Heart left ventricle (tissue), 16 donors: ENCODE data around the gene KCNA10. TPM values are rescaled to one million over a fixed set of nuclear protein-coding genes. Genes with fewer than 3 reads are reported as not detected.

Experiments used
- ATAC-seq, 4 donors: fragments of 200-7000 bp; cut with Tn5 transposase; one replicate each; pipeline ENCODE4 v1.9.1; 2020 to 2022; ENCODE audit warnings: moderate library complexity in 4 of 4, mild to moderate bottlenecking in 3 of 4, moderate number of reproducible peaks in 1 of 4
- DNase-seq, 5 donors: peaks; one replicate each; pipeline ENCODE4 v3.0.0-alpha.2; 2020
- H3K27ac ChIP-seq, 12 donors: fragments of 200-600 bp; sonication (generic) in 4 of 12; one replicate each; pipeline versions ENCODE4 v1.5.0 to v1.8.0; 2016 to 2022; ENCODE audit warnings: mild to moderate bottlenecking in 2 of 12
- H3K27me3 ChIP-seq, 9 donors: fragments of 200-600 bp; sonication (generic) in 2 of 9; one replicate each; pipeline versions ENCODE4 v1.5.1 to v1.8.0; 2016 to 2022; ENCODE audit warnings: mild to moderate bottlenecking in 3 of 9
- H3K36me3 ChIP-seq, 9 donors: fragments of 200-600 bp; sonication (generic) in 2 of 9; one replicate each; pipeline versions ENCODE4 v1.5.0 to v1.8.0; 2018 to 2022; ENCODE audit warnings: mild to moderate bottlenecking in 2 of 9
- H3K4me1 ChIP-seq, 12 donors: fragments of 200-600 bp; sonication (generic) in 4 of 12; one replicate each; pipeline versions ENCODE4 v1.5.0 to v1.8.0; 2016 to 2022; ENCODE audit warnings: mild to moderate bottlenecking in 3 of 12
- H3K4me3 ChIP-seq, 12 donors: fragments of 200-600 bp; sonication (generic) in 4 of 12; one replicate each; pipeline versions ENCODE4 v1.5.0 to v1.8.0; 2017 to 2022; ENCODE audit warnings: mild to moderate bottlenecking in 9 of 12, moderate library complexity in 4 of 12
- H3K9me3 ChIP-seq, 12 donors: fragments of 200-600 bp; sonication (generic) in 4 of 12; one replicate each; pipeline versions ENCODE4 v1.5.0 to v1.8.0; 2016 to 2022; ENCODE audit warnings: mild to moderate bottlenecking in 1 of 12
- POLR2A ChIP-seq, 2 donors: fragments of 450-650 bp; IDR thresholded peaks; one replicate each; pipeline ENCODE4 v1.6.1; 2017; ENCODE audit warnings: antibody characterized with exemption in 2 of 2, mild to moderate bottlenecking in 2 of 2, moderate library complexity in 2 of 2
- WGBS, 4 donors: extraction: QIAGEN DNeasy Blood & Tissue Kit in 2 of 4; methylation state at CpG; one replicate each; pipeline versions ENCODE4 v1.1.5 to v1.1.7; 2013 to 2018; 5-methylcytosine and 5-hydroxymethylcytosine counted together
- intact Hi-C, 10 donors: fragments of 100-400 bp; cut with DNase I; formaldehyde crosslinking; loops; one replicate each; pipeline versions ENCODE4 v1.11.1 to v1.14.2; 2022
- polyA plus RNA-seq, 2 donors: library from polyadenylated mRNA; stranded (reverse); fragments of 200-250 nt; gene quantifications; one replicate each; pipeline ENCODE4 v1.2.3, GENCODE V29; 2013
- total RNA-seq, 9 donors: library from RNA; depleted of rRNA in 2 of 9; stranded (reverse); fragments of >200 nt in 2 of 9; fragmentation: NEBNext Ultra II Directional in 3 of 9; extraction: Animal tissue kit (Norgen Biotek cat#: 25700) in 3 of 9; gene quantifications; one replicate each; pipeline versions ENCODE4 v1.1.0 to v1.2.4, GENCODE V29; 2016 to 2023
- TF ChIP-seq, protein P1 (sequence below), 12 donors: fragments of 200-600 bp; sonication (generic) in 4 of 12; IDR thresholded peaks; one replicate each; pipeline versions ENCODE4 v1.5.0 to v1.8.0; 2018 to 2022; ENCODE audit warnings: antibody characterized with exemption in 12 of 12, mild to moderate bottlenecking in 5 of 12
- donor health status: ischemic (EF 13 %, LVEDD 7.1; RV severe dilation, severe dysfunction).
- donor health status: healthy with polysubstance abuse.
- donor health status: DM: no; HTN: yes; CAD: no.
- donor health status: DM: no; HTN: no; CAD: no.
- donor health status: ischemic (EF 25% LVEDD 6.9; RV normal size, moderate dysfunction).
- donor health status: ischemic (EF 25% LVEDD 5.7; RV mildly dilated, moderate dysfunction).
- donor health status: healthy.
- donor health status: DM: yes; HTN: yes; CAD: no.
- donor health status: ischemic (EF 35%, LVEDD 5.7; RV mildly dilated, moderate dysfunction).
- donor health status: nonischemic (EF 11% LVEDD 7.7; RV severe dilation, severe dysfunction).
- donor health status: DM: yes; HTN: yes; CAD: no.
- donor health status: PGD.
- donor health status: ischemic (EF 29% LVEDD 5.4; RV normal size, mild dysfunction).
- donor health status: nonischemic (EF 23%, LVEDD 6.1; RV moderate dilation, normal function).

The KCNA10 gene
- total and polyA plus RNA-seq, 11 donors: not detected

- TF ChIP-seq, protein P1, sequence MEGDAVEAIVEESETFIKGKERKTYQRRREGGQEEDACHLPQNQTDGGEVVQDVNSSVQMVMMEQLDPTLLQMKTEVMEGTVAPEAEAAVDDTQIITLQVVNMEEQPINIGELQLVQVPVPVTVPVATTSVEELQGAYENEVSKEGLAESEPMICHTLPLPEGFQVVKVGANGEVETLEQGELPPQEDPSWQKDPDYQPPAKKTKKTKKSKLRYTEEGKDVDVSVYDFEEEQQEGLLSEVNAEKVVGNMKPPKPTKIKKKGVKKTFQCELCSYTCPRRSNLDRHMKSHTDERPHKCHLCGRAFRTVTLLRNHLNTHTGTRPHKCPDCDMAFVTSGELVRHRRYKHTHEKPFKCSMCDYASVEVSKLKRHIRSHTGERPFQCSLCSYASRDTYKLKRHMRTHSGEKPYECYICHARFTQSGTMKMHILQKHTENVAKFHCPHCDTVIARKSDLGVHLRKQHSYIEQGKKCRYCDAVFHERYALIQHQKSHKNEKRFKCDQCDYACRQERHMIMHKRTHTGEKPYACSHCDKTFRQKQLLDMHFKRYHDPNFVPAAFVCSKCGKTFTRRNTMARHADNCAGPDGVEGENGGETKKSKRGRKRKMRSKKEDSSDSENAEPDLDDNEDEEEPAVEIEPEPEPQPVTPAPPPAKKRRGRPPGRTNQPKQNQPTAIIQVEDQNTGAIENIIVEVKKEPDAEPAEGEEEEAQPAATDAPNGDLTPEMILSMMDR (IDR thresholded peaks at IDR 0.05): no peak
- no peak for TF ChIP-seq POLR2A (IDR thresholded peaks at IDR 0.05)
- intact Hi-C loops: no loop called here
- 94 to 96% (median 95%) methylated on average over 6 of the region's 6 CpGs for WGBS, 4 donors
- H3K4me1 ChIP-seq: peaks cover 0 to 9% (median 0%) of the 10 kb centered on the region in 12 donors
- no peaks in the 10 kb centered on the region for H3K36me3 ChIP-seq
- no peak overlapping the region for H3K27ac ChIP-seq
- no peaks in the 10 kb centered on the region for H3K9me3 ChIP-seq
- H3K4me3 ChIP-seq: no peak overlapping the region
- DNase-seq (no peak), ATAC-seq (no peak)
- no peaks in the 10 kb centered on the region for H3K27me3 ChIP-seq
These were observed 9.3 kb downstream of the KCNA10 start for GRCh38 chr1:110509655-110510054.

DNA sequence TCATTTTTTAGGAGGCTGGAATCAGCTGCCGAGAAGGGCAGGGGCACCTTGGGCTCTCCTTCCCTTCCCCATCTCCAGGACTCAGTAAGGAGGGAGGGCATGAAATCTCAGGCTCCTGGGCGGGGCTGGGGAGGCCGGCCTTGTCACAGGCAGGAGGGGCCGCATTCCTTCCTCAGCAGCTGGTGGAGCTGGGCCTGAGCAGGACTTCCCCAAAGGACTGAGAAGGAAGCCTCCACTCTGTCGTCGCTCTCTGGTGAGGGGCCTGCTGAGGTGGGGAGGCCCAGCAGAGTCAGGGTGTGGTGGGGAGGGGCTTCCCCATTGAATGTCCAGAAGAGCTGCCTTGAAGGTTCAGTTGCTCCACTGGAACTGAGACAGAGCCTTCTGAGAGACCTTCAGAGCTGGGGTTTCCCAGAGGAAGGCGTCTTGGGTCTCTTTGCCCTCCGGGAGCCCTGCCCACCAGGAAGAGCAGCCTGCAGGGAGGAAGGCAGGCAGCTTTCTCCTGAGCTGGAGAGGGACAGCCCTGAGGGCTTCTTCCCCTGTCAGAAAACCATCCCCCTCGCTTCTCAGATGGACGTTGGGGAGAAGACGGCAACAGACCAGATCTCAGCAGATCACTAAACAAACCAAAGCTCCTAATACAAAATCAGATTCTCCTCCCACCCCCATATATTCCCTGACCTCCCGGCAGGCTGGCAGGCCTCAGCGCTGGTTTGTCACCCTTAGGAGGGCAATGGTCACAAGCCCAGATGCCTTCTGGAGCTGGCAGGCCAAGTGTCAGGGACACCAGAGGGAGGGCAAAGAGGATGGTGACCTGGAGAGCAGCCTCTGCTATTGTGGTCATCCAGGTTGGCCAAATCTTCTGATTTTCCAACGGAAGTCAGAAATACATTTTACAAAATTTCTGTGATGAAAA lies 10.7 kb downstream of the KCNA10 start:
- 53 to 68% (median 55%) methylated on average over 12 to 14 of the region's 14 CpGs for WGBS, 4 donors
- no peak for TF ChIP-seq POLR2A (IDR thresholded peaks at IDR 0.05)
- TF ChIP-seq, protein P1 (IDR thresholded peaks at IDR 0.05): no peak
- peak; percentile 37 to 76 (median 53) for DNase-seq
- no peaks in the 10 kb centered on the region for H3K9me3 ChIP-seq
- H3K27ac ChIP-seq: peak overlapping the region in 1 of 12 donors; percentile 49
- peaks cover 0 to 9% (median 0%) of the 10 kb centered on the region in 12 donors for H3K4me1 ChIP-seq
- ATAC-seq: peak in 3 of 4 donors; percentile 63 to 85 (median 80)
- H3K4me3 ChIP-seq: peak overlapping the region in 2 of 12 donors; percentile 19 to 31
- H3K27me3 ChIP-seq: peaks cover 0 to 6% (median 0%) of the 10 kb centered on the region in 9 donors
- H3K36me3 ChIP-seq: no peaks in the 10 kb centered on the region
- intact Hi-C loops: no loop called here

- Histone ChIP-seq H3K36me3 (no peaks in the 10 kb centered on the region), H3K9me3 (no peaks in the 10 kb centered on the region), H3K27me3 (peaks cover 0 to 6% (median 0%) of the 10 kb centered on the region in 9 donors), H3K27ac (no peak overlapping the region), H3K4me1 (peaks cover 0 to 13% (median 0%) of the 10 kb centered on the region in 12 donors), H3K4me3 (no peak overlapping the region)
- no peak for ATAC-seq
- intact Hi-C loops: no loop called here
- TF ChIP-seq, protein P1 (IDR thresholded peaks at IDR 0.05): no peak
- TF ChIP-seq POLR2A (IDR thresholded peaks at IDR 0.05): no peak
- no peak for DNase-seq
- 73 to 77% (median 75%) methylated on average over 4 of the region's 4 CpGs for whole genome bisulfite sequencing, 4 donors
These were observed 12.4 kb downstream of the KCNA10 start for GRCh38 chr1:110506541-110506940.

DNA sequence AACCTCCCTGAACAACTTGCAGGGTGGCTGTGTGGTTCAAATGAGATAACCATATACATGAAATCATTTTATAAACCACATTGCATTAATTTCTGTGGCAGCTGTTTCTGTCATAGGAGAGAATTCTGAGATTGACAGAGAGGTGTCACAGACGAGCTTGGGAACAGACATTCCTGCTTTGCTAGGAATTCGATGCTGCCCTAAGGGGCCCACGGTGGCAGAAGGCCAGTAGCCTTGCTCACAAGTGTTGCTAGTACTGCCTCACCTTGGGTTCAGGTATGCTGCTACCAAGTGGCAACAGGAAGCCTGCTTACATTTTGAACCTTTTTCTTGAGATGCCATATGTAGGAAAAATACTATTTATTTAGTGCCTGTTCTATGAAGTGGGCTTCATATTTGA lies 13.4 kb downstream of the KCNA10 start:
- Histone ChIP-seq H3K27ac (no peak overlapping the region), H3K4me1 (peaks cover 0 to 13% (median 0%) of the 10 kb centered on the region in 12 donors), H3K27me3 (peaks cover 0 to 6% (median 0%) of the 10 kb centered on the region in 9 donors), H3K36me3 (no peaks in the 10 kb centered on the region), H3K9me3 (no peaks in the 10 kb centered on the region), H3K4me3 (no peak overlapping the region)
- WGBS, 4 donors: 32 to 44% (median 42%) methylated on average over 3 of the region's 3 CpGs
- ATAC-seq (no peak), DNase-seq (no peak)
- no peak for TF ChIP-seq POLR2A (IDR thresholded peaks at IDR 0.05)
- TF ChIP-seq, protein P1 (IDR thresholded peaks at IDR 0.05): no peak
- intact Hi-C loops: no loop called here
